T47D (cell line): ENCODE results near the gene TMEM190.

ENCODE experiments used
- DNase-seq, 2 experiments: peaks; one replicate each; pipeline versions ENCODE4 v3.0.0 to v3.0.0-alpha.2; 2011 to 2012; ENCODE audit warnings: low read depth in 1 of 2, low spot score in 1 of 2
- JUND ChIP-seq: IDR thresholded peaks from 2 replicates; pipeline ENCODE4 v1.6.1; 2012; ENCODE audit warnings: low read depth
- in situ Hi-C: cut with HindIII; loops from 2 replicates; pipeline ENCODE4 v1.10.0; 2016; ENCODE audit warnings: low sequenced_read_pairs, low pct_unique_long_range_greater_than_20kb

The TMEM190 gene

DNA sequence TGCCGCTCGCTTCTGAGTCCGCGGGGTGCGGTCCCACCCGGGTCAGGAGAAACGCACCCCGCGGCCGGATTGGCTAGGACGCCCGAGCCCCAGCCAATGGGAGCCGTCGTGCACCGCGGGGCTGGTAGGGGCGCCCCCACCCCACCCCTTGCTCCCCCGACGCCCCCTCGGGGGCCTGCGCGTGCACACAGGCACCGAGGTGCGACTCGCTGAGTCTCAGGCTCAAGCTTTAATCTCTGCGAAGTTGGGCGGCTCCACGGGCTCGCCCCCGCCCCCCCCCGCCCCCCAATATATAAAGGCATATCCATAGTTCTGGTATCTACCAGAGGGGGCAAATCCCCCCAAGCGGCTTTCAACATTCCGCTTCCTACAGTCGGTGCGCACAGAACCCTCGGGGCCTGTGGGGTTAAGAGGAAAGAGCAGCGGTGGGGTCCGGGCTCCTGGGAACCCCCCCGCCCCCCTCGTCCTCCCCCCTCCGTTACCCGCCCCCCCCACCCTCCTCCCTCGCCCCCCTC is 21.9 kb upstream of the TMEM190 start, which contains the start of gene COX6B2:
Gene COX6B2 (minus strand): TSS at position 22 of the 515 bp plus-strand sequence. CDS start 198 bp downstream, outside the sequence.
- in situ Hi-C loops: no loop called here
- no peak for DNase-seq
- no peak for TF ChIP-seq JUND

DNA sequence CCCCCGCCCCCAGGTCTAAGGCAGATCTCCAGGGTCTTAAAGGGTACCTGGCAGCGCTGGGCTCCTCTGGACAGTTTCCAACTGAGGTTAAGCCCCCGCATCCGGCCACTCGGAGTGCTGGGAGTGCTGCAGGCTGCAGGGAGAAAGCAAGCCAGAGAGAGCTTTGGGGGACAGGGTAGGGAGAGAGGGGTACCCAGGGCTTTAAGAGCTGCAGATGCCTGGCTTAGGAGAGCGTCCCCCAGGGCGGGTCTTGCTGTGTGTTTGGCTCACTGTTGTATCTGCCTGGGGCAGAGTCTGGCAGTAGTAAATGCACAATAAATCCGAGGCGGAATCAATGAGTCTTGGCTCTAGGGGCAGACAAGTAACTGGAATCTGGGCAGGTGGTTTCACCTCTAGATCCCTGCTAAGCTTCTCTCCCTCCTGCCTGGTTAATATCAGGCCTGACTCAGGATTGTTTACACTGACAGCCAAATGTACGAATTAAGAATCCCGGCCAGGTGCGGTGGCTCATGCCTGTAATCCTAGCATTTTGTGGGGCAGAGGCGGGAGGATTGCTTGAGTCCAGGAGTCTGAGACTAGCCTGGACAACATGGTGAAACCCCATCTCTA is 21.3 kb upstream of the TMEM190 start:
- no peak for TF ChIP-seq JUND
- DNase-seq: no peak
- in situ Hi-C loops: no loop called here

DNA sequence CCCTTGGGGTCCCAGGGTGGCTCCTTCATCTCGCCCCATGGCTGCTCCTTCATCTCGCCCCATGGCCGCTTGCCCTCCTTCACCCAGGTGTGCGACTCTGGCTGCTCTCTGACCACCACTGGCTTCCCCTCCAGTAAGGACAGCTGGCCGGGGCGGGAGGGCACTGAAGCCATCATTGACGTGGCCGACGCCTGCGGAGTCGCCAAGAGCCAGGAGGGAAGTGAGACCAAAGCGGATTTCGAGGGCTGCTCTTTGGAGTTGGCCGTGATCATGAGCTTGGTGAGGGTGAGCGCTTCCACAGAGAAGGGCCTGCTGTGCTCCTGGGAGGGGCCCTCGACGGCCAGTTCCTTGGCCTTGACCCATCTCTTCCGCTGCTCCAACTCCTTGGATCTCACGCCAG is 18.1 kb upstream of the TMEM190 start:
- no peak for DNase-seq
- in situ Hi-C loops: no loop called here
- TF ChIP-seq JUND: no peak

DNA sequence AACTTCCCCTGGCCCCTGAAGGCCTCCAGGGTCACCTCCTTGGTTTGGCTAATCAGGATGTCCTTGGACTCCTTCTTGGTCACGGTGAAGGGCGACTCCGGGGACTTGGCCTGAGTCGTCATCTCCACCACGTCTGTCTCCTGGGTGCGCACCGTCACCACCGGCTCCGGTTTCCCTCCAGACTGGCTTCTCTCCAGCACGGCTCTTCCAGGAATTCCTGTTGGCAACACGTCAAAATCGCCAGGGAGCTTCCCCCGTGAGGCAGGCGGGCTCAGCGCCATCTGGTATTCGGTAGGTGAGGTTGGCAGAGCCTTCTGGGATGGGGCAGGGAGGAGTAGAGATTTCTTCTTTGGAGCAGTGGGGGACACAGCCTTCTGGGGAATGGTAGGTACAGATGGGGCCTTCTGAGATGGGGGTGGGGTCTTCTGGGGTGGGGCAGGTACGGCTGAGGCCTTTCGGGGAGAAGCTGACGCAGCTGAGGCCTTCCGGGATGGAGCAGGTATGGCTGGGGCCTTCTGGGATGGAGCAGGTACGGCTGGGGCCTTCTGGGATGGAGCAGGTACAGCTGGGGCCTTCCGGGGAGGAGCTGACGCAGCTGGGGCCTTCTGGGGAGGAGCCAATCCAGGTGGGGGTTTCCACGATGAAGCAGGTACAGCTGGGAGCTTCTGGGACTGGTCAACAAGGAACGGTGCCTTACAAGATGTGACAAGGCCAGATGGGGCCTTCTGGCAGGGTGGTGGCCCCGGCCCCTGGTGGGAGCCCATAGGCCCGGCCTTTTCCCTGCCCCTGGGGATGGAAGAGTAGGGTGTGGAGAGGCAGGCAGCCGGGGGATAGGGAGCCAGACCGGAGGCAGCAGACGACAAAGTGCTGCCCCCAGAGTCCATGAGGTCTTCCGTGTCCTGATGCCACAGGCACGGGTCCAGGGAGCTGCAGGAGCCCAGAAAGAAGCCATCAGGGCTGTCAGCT is 17.4 kb upstream of the TMEM190 start:
- DNase-seq: no peak
- in situ Hi-C loops: no loop called here
- no peak for TF ChIP-seq JUND

DNA sequence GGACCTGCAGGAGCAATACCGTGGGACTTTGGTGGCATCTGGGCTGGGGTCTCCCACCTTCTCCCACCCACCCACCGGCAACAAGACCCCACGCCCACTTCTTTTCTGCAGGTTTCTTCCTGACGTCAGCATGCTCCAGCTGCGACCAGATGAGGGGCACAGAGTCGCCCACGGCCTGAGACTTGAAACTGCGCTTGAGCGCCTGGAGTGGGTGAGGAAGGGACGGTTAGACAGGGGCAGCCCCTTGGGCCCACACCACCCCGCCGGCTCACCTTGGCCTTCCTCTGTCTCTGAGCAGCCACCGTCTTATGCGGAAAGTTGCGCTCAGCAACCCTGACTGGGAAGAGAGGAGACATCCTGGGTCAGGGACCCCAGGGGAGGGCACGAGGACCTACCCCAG is 15.7 kb upstream of the TMEM190 start:
- in situ Hi-C loops: no loop called here
- no peak for DNase-seq

DNA sequence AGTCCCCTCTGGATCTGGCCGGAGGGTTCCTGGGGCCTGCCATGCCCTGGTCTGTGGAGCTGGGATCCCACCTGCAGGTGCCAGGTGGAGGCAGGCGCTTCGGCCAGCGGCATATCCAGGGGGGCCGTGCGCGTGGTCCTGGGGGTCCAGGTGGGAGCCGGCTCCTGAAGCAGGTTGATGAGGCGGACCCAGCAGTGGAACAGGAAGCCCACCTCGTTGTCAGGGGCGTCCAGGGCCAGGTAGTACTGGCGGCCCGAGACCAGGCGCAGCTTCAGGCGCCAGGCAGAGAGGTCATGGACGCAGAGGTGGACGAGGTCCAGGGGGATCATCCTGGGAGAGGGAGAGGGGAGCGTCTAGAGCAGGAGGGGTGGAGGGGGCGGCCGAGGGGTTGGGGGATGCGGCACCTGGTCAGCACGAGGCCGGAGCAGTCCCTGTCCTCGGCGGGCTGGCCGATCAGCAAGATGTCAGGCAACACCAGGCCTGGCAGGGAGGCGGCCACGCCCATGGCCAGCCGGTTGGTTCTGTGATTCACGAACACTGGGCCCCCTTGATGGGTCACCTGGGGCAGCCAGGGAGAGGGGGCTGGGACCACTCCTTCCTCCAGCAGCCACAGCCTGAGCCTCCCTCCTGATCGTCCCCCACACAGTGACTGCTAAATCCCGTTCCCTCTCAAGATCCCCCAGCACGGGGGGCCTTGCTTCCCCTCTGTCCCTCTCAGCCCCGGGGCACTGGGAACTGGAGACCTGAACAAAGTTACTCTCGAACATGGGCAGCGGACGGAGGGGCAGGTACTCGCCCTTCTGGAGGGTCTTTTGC is 14.2 kb upstream of the TMEM190 start:
- in situ Hi-C loops: no loop called here
- TF ChIP-seq JUND: no peak
- no peak for DNase-seq

More for the DNA sequence above, 15.7 kb upstream of the TMEM190 start:
- no peak for TF ChIP-seq JUND

DNA sequence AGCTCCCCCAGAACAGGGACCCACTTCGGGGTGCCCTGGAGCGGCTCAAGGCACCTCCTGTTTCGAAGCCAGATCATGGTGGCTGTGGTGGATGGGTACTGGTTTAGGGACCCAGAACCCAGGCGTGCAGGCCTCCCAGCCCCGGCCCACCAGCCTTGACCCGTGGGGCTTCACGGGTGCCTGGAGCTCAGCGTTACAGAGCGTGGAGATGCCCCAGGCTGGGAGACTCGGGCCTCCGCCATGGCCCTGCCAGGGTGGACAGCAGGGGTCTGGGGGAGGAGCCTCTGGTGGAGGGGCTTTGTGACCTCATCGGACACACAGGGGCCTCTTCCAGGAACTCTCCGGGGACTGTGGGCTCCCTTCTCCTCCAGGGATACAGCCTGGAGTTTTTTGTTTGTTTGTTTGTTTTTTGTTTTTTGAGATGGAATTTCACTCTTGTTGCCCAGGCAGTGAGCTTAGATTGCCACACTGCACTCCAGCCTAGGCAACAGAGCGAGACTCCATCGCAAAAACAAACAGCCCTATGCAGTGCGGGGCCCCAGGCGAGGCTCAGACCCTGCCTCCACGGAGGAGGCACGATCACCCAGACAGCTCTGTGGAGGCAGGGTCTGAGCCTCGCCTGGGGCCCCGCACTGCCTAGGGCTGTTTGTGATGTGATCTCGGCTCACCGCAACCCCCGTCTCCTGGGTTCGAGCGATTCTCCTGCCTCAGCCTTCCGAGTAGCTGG is 13.5 kb upstream of the TMEM190 start, which contains the start of gene GARIN5B:
Gene GARIN5B (minus strand): TSS at position 271 of the 727 bp plus-strand sequence. CDS start 194 bp downstream, at position 77.
- in situ Hi-C loops: no loop called here
- no peak for TF ChIP-seq JUND
- DNase-seq: no peak

DNA sequence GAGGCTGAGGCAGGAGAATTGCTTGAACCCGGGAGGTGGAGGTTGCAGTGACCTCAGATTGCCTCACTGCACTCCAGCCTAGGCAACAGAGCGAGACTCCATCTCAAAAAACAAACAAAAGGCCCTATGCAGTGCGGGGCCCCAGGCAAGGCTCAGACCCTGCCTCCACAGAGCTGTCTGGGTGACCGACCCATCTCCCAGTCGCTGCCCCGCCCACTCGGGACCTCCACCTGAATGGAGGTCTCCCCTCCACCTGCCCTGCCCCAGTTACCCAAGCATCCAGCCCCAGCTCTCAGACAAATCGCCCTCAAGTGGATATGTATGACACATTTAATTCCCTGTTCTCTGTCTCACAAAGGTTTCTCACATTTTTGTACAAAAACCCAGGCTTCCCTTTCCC is 11.4 kb upstream of the TMEM190 start:
- in situ Hi-C loops: no loop called here
- TF ChIP-seq JUND: no peak
- DNase-seq: no peak

DNA sequence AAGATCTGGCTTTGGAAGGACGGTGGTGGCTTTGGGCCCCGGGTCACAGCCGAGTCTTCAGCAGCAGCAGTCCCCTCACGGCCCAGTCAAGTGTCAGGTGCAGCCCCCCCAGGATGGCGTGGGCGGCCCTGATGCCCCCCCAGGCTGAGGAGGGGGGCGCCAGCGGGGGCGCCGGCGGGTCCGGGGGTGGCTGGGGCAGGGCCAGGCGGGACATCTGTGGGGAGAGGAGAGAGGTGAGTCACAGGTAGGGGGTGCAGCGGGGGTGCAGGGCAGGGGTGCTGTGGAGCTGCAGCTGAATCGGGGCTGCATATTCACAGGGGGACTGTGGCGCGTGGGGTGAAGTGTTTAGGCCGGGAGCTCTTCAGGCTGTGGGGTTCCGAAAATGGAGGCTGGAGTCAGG is 10.7 kb upstream of the TMEM190 start:
- no peak for TF ChIP-seq JUND
- in situ Hi-C loops: no loop called here
- no peak for DNase-seq

DNA sequence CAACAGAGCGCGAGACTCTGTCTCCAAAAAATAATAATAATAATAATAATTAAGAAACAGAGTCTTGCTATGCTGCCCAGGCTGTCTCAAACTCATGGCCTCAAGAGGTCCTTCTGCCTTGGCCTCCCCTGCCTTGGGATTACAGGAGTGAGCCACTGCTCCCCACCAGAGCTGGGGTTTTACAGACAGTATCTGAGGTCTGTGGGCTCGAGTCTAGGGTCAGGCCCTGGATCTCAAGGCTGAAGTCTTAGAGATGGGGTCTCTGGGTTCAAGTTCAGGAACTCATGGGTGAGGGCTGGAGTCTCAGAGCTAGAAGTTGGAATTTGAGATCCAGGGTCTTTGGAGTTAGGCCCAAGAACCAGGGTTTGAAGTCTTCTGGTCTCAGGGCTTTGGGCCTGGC is 9.8 kb upstream of the TMEM190 start:
- in situ Hi-C loops: no loop called here
- no peak for TF ChIP-seq JUND
- no peak for DNase-seq

DNA sequence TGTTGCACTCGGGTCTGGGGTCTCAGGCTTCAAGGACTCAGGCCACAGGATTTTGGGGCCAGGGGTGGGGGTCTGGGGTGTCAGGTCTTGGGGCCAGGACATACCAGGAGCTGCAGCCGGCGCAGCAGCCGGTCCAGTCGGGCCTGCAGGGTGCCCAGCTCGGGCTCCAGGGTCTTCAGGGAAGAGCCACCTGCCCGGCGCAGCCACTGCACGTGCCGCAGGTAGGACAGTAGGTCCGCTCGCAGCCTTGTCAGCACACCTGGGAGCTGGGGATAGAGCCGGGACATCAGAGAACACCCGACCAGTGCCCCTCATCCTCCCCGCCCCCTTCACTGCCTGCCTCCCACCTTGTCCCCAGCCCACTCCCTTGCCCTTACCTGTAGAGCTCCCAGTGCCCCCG is 8.5 kb upstream of the TMEM190 start:
- no peak for DNase-seq
- no peak for TF ChIP-seq JUND
- in situ Hi-C loops: no loop called here
